HG03060 (cell line): ENCODE results near the gene LGALS9.

Experiments
- ATAC-seq: cut with Tn5 transposase; IDR thresholded peaks from one replicate; pipeline ENCODE4 v1.9.1; 2021; ENCODE audit warnings: low read depth, moderate number of reproducible peaks; ENCODE audit not compliant: unreplicated experiment

LGALS9 gene

GRCh38 chr17:27602721-27603420, 28.1 kb upstream of the LGALS9 start:
- ATAC-seq: no peak

- ATAC-seq: no peak
These were observed 27.6 kb upstream of the LGALS9 start for GRCh38 chr17:27603421-27603770.

- ATAC-seq: no peak
These were observed 26.9 kb upstream of the LGALS9 start for GRCh38 chr17:27603880-27604794.

GRCh38 chr17:27605409-27605808, 25.6 kb upstream of the LGALS9 start:
- ATAC-seq: no peak

GRCh38 chr17:27607521-27608091, 23.4 kb upstream of the LGALS9 start:
- no peak for ATAC-seq

- ATAC-seq: no peak
These were observed 22.4 kb upstream of the LGALS9 start for GRCh38 chr17:27608328-27609230.

GRCh38 chr17:27609611-27610303, 21.2 kb upstream of the LGALS9 start:
- ATAC-seq: no peak

GRCh38 chr17:27610304-27610677, 20.7 kb upstream of the LGALS9 start:
- ATAC-seq: no peak

GRCh38 chr17:27612160-27612770, 18.7 kb upstream of the LGALS9 start:
- no peak for ATAC-seq

GRCh38 chr17:27613433-27613832, 17.6 kb upstream of the LGALS9 start:
- no peak for ATAC-seq

- ATAC-seq: no peak
These were observed 15.9 kb upstream of the LGALS9 start for GRCh38 chr17:27615121-27615520.

- no peak for ATAC-seq
These were observed 14.6 kb upstream of the LGALS9 start for GRCh38 chr17:27616414-27616813.

- ATAC-seq: no peak
These were observed 12.6 kb upstream of the LGALS9 start for GRCh38 chr17:27618417-27618816.

GRCh38 chr17:27620721-27621120, 10.3 kb upstream of the LGALS9 start:
- ATAC-seq: no peak

GRCh38 chr17:27621536-27621935, 9.5 kb upstream of the LGALS9 start:
- no peak for ATAC-seq

GRCh38 chr17:27621942-27622559, 8.9 kb upstream of the LGALS9 start:
- ATAC-seq: no peak

GRCh38 chr17:27622986-27623385, 8.0 kb upstream of the LGALS9 start:
- no peak for ATAC-seq

GRCh38 chr17:27623614-27624013, 7.4 kb upstream of the LGALS9 start:
- ATAC-seq: no peak

GRCh38 chr17:27624539-27624938, 6.4 kb upstream of the LGALS9 start:
- ATAC-seq: no peak
